A549 (cell line): ENCODE results near the gene CCDC88B.

Experiments
- BCL3 ChIP-seq: fragments of >200 bp; sonication (Bioruptor Twin); formaldehyde crosslinking; IDR thresholded peaks from 3 replicates; pipeline ENCODE4 v1.6.1; 2016
- CEBPB ChIP-seq, 2 experiments: fragments of >200 bp in 1 of 2; sonication (Bioruptor Twin) in 1 of 2; formaldehyde crosslinking in 1 of 2; IDR thresholded peaks; 2 replicates each; pipeline ENCODE4 v1.6.1; 2012 to 2016
- CHD2 ChIP-seq: fragments of 150-350 bp; IDR thresholded peaks from 2 replicates; pipeline ENCODE4 v1.6.1; 2014; ENCODE audit warnings: low read length; ENCODE audit not compliant: partially characterized antibody
- CTCF ChIP-seq: fragments of >200 bp; sonication (Bioruptor Twin); formaldehyde crosslinking; IDR thresholded peaks from 3 replicates; pipeline ENCODE4 v1.5.1; 2016
- EHF ChIP-seq: fragments of 250-450 bp; sonication (Bioruptor Pico); IDR thresholded peaks from 2 replicates; pipeline ENCODE4 v1.5.0; 2020; ENCODE audit warnings: mild to moderate bottlenecking
- JUNB ChIP-seq: fragments of >200 bp; sonication (Bioruptor Twin); formaldehyde crosslinking; IDR thresholded peaks from 2 replicates; pipeline ENCODE4 v1.6.1; 2016
- NFE2L2 ChIP-seq: fragments of 150-350 bp; conservative IDR thresholded peaks from 2 replicates; pipeline ENCODE4 v1.6.1; 2014; ENCODE audit warnings: low read length
- POLR2A ChIP-seq: IDR thresholded peaks from 2 replicates; pipeline ENCODE4 v1.6.1; 2012; ENCODE audit warnings: mild to moderate bottlenecking, low read length
- RARB ChIP-seq: fragments of 250-450 bp; sonication (Bioruptor Pico); IDR thresholded peaks from 2 replicates; pipeline ENCODE4 v1.8.0; 2021; ENCODE audit warnings: mild to moderate bottlenecking, moderate library complexity
- RCOR1 ChIP-seq: fragments of 150-350 bp; IDR thresholded peaks from 2 replicates; pipeline ENCODE4 v1.6.1; 2014; ENCODE audit warnings: antibody characterized with exemption, low read length, low read depth
- TP53 ChIP-seq: fragments of 250-450 bp; sonication (Bioruptor Pico); IDR thresholded peaks from 2 replicates; pipeline ENCODE4 v1.5.0; 2021; ENCODE audit warnings: mild to moderate bottlenecking, moderate library complexity
- ZFP36 ChIP-seq: fragments of 450-650 bp; IDR thresholded peaks from 2 replicates; pipeline ENCODE4 v1.6.1; 2014; ENCODE audit warnings: borderline replicate concordance; ENCODE audit not compliant: partially characterized antibody
- TF ChIP-seq, protein P1 (sequence below): IDR thresholded peaks from 2 replicates; pipeline ENCODE4 v1.6.1; 2012

GRCh38 chr11:64341851-64342791 lies 2.1 kb downstream of the CCDC88B start:
- TF ChIP-seq TP53 (CRISPR knock-in tag) (no peak; the same call in 1 of the 2 replicates), NFE2L2 (no peak), CTCF (peak; percentile 43), CEBPB (IDR thresholded peaks at IDR 0.05) (no peak), RCOR1 (no peak), POLR2A (peak; percentile 85), EHF (CRISPR knock-in tag) (no peak), JUNB (no peak), RARB (CRISPR knock-in tag) (no peak), ZFP36 (no peak), CHD2 (no peak), BCL3 (0 out of 3 replicates have a peak, but pooled peaks have one; percentile 40)
- TF ChIP-seq, protein P1, sequence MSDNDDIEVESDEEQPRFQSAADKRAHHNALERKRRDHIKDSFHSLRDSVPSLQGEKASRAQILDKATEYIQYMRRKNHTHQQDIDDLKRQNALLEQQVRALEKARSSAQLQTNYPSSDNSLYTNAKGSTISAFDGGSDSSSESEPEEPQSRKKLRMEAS = peak; percentile 63
